OCI-LY1 (cell line): Measurements from ENCODE around the gene MRE11.

ENCODE experiments used
- H2AFZ ChIP-seq: fragments of 200-600 bp; sonication (generic), shearing (Covaris generic); 2 replicates; pipeline ENCODE4 v1.6.0; 2014; ENCODE audit warnings: antibody characterized with exemption, mild to moderate bottlenecking, low read length
- H3F3A ChIP-seq: fragments of 200-600 bp; sonication (generic), shearing (Covaris generic); 2 replicates; pipeline ENCODE4 v1.6.0; 2014; ENCODE audit warnings: mild to moderate bottlenecking, antibody characterized with exemption, low read length, moderate library complexity; ENCODE audit not compliant: insufficient read depth
- H3K27ac ChIP-seq: fragments of 200-600 bp; sonication (generic); 2 replicates; pipeline ENCODE4 v1.5.1; 2014; ENCODE audit warnings: low read length, mixed run types, mild to moderate bottlenecking, low read depth; ENCODE audit not compliant: poor library complexity, severe bottlenecking
- H3K27me3 ChIP-seq: fragments of 200-600 bp; sonication (generic); 2 replicates; pipeline ENCODE4 v1.6.0; 2014; ENCODE audit warnings: antibody characterized with exemption, mild to moderate bottlenecking, low read length, moderate library complexity; ENCODE audit not compliant: insufficient read depth
- H3K36me3 ChIP-seq: fragments of 200-600 bp; sonication (generic); 2 replicates; pipeline ENCODE4 v1.6.1; 2014; ENCODE audit warnings: mild to moderate bottlenecking, antibody characterized with exemption, low read length, moderate library complexity, mixed read lengths; ENCODE audit not compliant: insufficient read depth
- H3K4me1 ChIP-seq: fragments of 200-600 bp; sonication (generic); 2 replicates; pipeline ENCODE4 v1.5.1; 2014; ENCODE audit warnings: mild to moderate bottlenecking, low read length, moderate library complexity; ENCODE audit not compliant: insufficient read depth, severe bottlenecking
- H3K4me2 ChIP-seq: fragments of 200-600 bp; sonication (generic), shearing (Covaris generic); 2 replicates; pipeline ENCODE4 v1.6.1; 2014; ENCODE audit warnings: low read length
- H3K4me3 ChIP-seq: fragments of 200-600 bp; sonication (generic); 2 replicates; pipeline ENCODE4 v1.5.1; 2014; ENCODE audit warnings: low read length, low read depth, mild to moderate bottlenecking, mixed read lengths; ENCODE audit not compliant: poor library complexity, severe bottlenecking
- H3K79me2 ChIP-seq: fragments of 200-600 bp; shearing (Covaris generic); 2 replicates; pipeline ENCODE4 v1.6.1; 2016; ENCODE audit warnings: mixed run types, low read length, mixed read lengths; ENCODE audit not compliant: insufficient read depth
- H3K9ac ChIP-seq: fragments of 200-600 bp; sonication (generic), shearing (Covaris generic); 2 replicates; pipeline ENCODE4 v1.6.1; 2014; ENCODE audit warnings: mild to moderate bottlenecking, low read length, mixed read lengths
- H3K9me2 ChIP-seq: fragments of 200-600 bp; sonication (generic), shearing (Covaris generic); 2 replicates; pipeline ENCODE4 v1.6.1; 2014; ENCODE audit warnings: low read depth, mild to moderate bottlenecking, low read length, mixed read lengths
- H3K9me3 ChIP-seq: fragments of 200-600 bp; shearing (Covaris generic); 2 replicates; pipeline ENCODE4 v1.6.1; 2014; ENCODE audit warnings: low read length, mixed read lengths
- H4K20me1 ChIP-seq: fragments of 200-600 bp; sonication (generic), shearing (Covaris generic); 2 replicates; pipeline ENCODE4 v1.6.0; 2016; ENCODE audit warnings: mild to moderate bottlenecking, low read length; ENCODE audit not compliant: insufficient read depth
- CTCF ChIP-seq: fragments of 200-600 bp; sonication (generic), shearing (Covaris generic); IDR thresholded peaks from 2 replicates; pipeline ENCODE4 v1.5.1; 2017; ENCODE audit warnings: mild to moderate bottlenecking, antibody characterized with exemption, low read length, moderate library complexity, mixed read lengths
- EZH2 ChIP-seq: fragments of 200-600 bp; sonication (generic), shearing (Covaris generic); IDR thresholded peaks from 2 replicates; pipeline ENCODE4 v1.8.0; 2017; ENCODE audit warnings: borderline replicate concordance, mixed run types, mild to moderate bottlenecking, antibody characterized with exemption, low read length, moderate library complexity, mixed read lengths

The MRE11 gene

GRCh38 chr11:94469416-94469815 lies 24.2 kb downstream of the MRE11 start:
- H3K9me2 ChIP-seq, result no peaks in the 10 kb centered on the region
- no peak overlapping the region for H3K4me2 ChIP-seq
- H2AFZ ChIP-seq, result no peak overlapping the region
- H3K27ac ChIP-seq, result no peak overlapping the region
- no peaks in the 10 kb centered on the region for H3F3A ChIP-seq
- no peak overlapping the region for H3K4me3 ChIP-seq
- H3K9ac ChIP-seq, result no peak overlapping the region
- peaks cover 83% of the 10 kb centered on the region for H3K36me3 ChIP-seq
- no peaks in the 10 kb centered on the region for H3K9me3 ChIP-seq
- no peaks in the 10 kb centered on the region for H3K79me2 ChIP-seq
- TF ChIP-seq CTCF (no peak), EZH2 (no peak)
- peaks cover 4% of the 10 kb centered on the region for H3K4me1 ChIP-seq
- no peaks in the 10 kb centered on the region for H4K20me1 ChIP-seq
- no peaks in the 10 kb centered on the region for H3K27me3 ChIP-seq

- Histone ChIP-seq H3K4me2 (no peak overlapping the region), H3K9ac (no peak overlapping the region), H3K9me3 (no peaks in the 10 kb centered on the region), H3K79me2 (no peaks in the 10 kb centered on the region), H3K4me1 (no peaks in the 10 kb centered on the region), H3K27me3 (no peaks in the 10 kb centered on the region), H2AFZ (no peak overlapping the region), H3F3A (no peaks in the 10 kb centered on the region), H4K20me1 (no peaks in the 10 kb centered on the region), H3K4me3 (no peak overlapping the region), H3K27ac (no peak overlapping the region), H3K9me2 (no peaks in the 10 kb centered on the region), H3K36me3 (peaks cover 61% of the 10 kb centered on the region)
- TF ChIP-seq CTCF (no peak), EZH2 (no peak)
These were observed 34.1 kb downstream of the MRE11 start for GRCh38 chr11:94459576-94459975.

GRCh38 chr11:94457118-94458029 lies 36.3 kb downstream of the MRE11 start:
- no peaks in the 10 kb centered on the region for H3K27me3 ChIP-seq
- H3K36me3 ChIP-seq, result peaks cover 62% of the 10 kb centered on the region
- no peaks in the 10 kb centered on the region for H3K79me2 ChIP-seq
- H3K4me3 ChIP-seq, result no peak overlapping the region
- no peaks in the 10 kb centered on the region for H3F3A ChIP-seq
- H3K9me2 ChIP-seq, result no peaks in the 10 kb centered on the region
- no peak overlapping the region for H2AFZ ChIP-seq
- no peak for TF ChIP-seq CTCF
- TF ChIP-seq EZH2, result no peak
- H4K20me1 ChIP-seq, result no peaks in the 10 kb centered on the region
- no peaks in the 10 kb centered on the region for H3K4me1 ChIP-seq
- no peak overlapping the region for H3K4me2 ChIP-seq
- H3K9me3 ChIP-seq, result peaks cover 4% of the 10 kb centered on the region; the same call in 1 of the 2 replicates
- H3K9ac ChIP-seq, result no peak overlapping the region
- H3K27ac ChIP-seq, result no peak overlapping the region
